ENCODE data around the gene DRAP1.

Gene DRAP1

DNA sequence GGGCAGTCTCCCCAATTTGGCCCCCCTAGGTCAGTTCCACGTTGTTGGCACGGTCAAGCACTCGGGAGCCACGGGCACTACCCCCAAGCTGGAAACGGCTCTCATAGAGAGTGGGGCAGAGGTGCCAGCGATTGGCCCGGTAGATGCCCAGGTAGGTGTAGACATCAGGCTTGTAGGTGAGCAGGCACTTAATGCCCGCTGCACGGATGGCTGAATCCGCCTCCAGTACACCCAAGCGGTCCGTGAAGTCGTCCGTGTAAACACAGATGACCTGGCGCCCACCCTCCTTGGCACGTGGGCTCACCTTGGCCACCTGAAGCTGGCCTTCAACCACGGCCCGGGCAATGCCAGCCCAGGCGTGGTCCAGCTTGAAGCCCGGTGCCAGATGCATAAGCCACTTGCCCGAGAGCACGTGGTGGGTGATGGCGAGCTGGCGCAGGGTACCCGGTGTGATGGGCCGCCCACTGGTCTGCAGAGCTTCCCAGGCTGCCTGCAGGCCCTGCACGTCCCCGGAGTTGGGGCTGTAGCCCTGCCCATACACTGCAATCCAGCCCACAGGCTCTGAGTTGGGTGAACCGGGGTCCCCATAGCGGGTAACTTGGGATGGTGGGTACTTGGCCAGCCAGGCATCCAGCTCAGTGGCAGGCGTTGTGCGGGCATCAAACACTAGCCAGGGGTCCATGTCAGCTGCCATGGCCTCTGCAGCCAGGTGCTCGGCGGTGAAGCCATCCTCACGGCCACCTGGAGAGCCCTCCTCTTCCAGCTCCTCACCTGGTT lies 1.6 kb upstream of the DRAP1 start:
- peaks cover 37% of the 10 kb centered on the region; the same call in 1 of the 2 replicates for H4K20me1 ChIP-seq
- H3K27ac ChIP-seq: peak overlapping the region; percentile 95
- peak overlapping the region; percentile 96 for H3K4me2 ChIP-seq
- no peak for TF ChIP-seq Cebpa-rat (IDR thresholded peaks at IDR 0.05)
- H3K4me3 ChIP-seq: peak overlapping the region; percentile 96
- H3K9me3 ChIP-seq: no peaks in the 10 kb centered on the region
- peaks cover 22% of the 10 kb centered on the region for H3K36me3 ChIP-seq
- H3K9ac ChIP-seq: peak overlapping the region; percentile 98
- no peaks in the 10 kb centered on the region for H3K27me3 ChIP-seq
- peaks cover 59% of the 10 kb centered on the region for H3K4me1 ChIP-seq

DNA sequence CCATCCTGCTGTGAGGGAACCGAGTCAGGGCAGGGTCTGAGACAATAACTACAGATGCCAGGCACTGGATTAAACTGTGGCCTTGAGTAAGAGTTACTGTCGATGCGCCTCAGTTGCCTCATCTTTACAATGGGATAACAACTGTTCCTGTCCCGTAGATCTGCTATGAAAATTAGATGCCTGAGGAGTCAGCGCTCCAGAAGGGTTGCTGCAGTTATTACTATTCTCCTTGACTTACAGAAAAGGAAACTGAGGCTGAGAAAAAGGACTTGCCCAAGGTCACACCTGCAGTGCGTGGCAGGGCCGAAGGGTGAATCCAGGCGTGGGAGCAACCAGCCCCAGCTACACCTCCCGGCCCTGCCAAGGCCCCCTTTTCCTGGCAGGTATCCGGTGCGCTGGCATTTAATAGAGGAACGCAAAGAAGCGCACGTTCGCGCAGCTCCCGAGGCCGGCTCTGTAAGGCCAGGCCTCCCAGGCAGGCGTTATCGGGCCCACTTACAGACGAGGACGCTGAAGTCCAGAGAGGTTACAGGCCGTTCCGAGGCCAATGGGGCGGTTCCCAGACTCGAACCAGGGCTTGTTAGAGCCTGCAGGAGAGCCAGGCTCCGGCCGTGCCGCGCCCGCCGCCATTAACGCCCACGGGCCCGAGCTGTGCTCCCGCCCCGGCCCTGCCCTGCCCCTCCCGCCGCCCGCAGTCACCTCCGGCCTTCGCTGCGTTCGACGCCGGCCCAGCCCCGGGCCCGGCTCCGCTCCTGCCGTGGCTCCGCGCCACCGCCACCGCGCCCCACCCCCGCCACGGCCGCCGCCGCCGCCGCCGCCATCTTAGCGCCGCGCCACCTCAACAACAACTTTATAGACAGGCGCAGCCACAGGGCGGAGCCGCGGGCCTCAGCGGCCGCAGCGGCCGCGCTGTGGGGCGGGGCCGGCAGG lies 750 bp upstream of the DRAP1 start, which contains the start of gene C11orf68:
C11orf68 (minus strand) TSS at position 852 of the 930 bp plus-strand sequence; CDS start at position 821, 31 bp downstream.
- Histone ChIP-seq H3K4me3 (peak within 1 kb of the TSS; percentile 96), H3K36me3 (peaks cover 29% of the 10 kb centered on the region), H3K9me3 (no peaks in the 10 kb centered on the region), H3K4me1 (peaks cover 54% of the 10 kb centered on the region), H3K4me2 (peak within 1 kb of the TSS; percentile 96), H4K20me1 (peaks cover 37% of the 10 kb centered on the region; the same call in 1 of the 2 replicates), H3K27ac (peak within 1 kb of the TSS; percentile 95), H3K9ac (peak within 1 kb of the TSS; percentile 98), H3K27me3 (no peaks in the 10 kb centered on the region)
- no peak for TF ChIP-seq Cebpa-rat (IDR thresholded peaks at IDR 0.05)

DNA sequence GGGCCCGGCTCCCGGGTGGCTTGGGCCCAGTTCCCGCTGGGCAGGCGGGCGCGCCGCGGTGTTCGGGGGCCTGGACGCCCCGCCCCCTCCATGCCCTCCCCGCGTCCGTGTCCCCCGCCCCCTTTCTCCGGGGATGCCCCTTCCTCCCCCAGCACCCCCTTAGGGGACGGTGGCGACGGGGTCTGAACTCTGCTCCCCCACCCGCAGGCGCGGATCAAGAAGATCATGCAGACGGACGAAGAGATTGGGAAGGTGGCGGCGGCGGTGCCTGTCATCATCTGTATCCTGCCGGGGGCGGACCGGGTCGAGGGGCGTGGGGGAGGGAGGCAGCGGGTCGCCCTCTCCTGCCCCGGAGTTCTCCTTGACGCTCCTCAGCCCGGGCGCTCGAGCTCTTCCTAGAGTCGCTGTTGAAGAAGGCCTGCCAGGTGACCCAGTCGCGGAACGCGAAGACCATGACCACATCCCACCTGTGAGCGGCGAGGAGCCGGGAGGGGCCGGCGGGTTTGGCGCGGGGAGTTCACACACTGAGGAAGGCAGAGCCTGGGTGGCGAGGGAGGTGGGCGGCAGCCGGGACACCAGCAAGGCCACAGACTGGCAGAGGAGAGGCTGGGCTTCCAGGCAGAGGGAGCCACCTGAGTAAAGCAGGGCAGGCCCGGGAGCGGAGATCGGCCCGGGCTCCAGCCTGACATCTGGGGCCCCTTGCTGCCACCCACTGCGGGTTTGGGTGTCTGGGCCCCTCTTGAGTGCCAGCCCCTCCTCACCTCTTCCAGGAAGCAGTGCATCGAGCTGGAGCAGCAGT lies 546 bp downstream of the DRAP1 start:
- TF ChIP-seq Cebpa-rat (IDR thresholded peaks at IDR 0.05): no peak
- Histone ChIP-seq H3K9ac (peak overlapping the region; percentile 86), H4K20me1 (peaks cover 37% of the 10 kb centered on the region; the same call in 1 of the 2 replicates), H3K27ac (peak overlapping the region; percentile 65), H3K4me1 (peaks cover 49% of the 10 kb centered on the region), H3K4me3 (peak overlapping the region; percentile 84), H3K4me2 (peak overlapping the region; percentile 94), H3K9me3 (no peaks in the 10 kb centered on the region), H3K27me3 (no peaks in the 10 kb centered on the region), H3K36me3 (peaks cover 36% of the 10 kb centered on the region)

DNA sequence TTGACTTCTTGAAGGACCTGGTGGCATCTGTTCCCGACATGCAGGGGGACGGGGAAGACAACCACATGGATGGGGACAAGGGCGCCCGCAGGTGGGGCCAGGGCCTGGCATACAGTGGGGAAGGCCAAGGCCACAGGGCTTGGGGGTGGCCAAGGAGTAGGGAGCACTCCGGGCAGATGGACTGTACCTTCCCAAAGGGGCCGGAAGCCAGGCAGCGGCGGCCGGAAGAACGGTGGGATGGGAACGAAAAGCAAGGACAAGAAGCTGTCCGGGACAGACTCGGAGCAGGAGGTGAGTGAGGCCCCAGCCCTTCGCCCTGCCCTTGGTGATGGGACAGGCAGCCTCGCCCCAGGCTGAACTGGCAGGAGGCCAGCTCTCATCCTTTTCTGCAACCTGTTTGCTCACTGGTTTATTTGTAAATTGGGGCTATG lies 1.2 kb downstream of the DRAP1 start:
- Histone ChIP-seq H3K27ac (peak overlapping the region; percentile 65), H3K9ac (peak overlapping the region; percentile 86), H3K36me3 (peaks cover 38% of the 10 kb centered on the region), H3K9me3 (no peaks in the 10 kb centered on the region), H3K4me1 (peaks cover 43% of the 10 kb centered on the region), H4K20me1 (peaks cover 32% of the 10 kb centered on the region; the same call in 1 of the 2 replicates), H3K4me2 (peak overlapping the region; percentile 94), H3K27me3 (no peaks in the 10 kb centered on the region), H3K4me3 (peak overlapping the region; percentile 84)
- no peak for TF ChIP-seq Cebpa-rat (IDR thresholded peaks at IDR 0.05)

DNA sequence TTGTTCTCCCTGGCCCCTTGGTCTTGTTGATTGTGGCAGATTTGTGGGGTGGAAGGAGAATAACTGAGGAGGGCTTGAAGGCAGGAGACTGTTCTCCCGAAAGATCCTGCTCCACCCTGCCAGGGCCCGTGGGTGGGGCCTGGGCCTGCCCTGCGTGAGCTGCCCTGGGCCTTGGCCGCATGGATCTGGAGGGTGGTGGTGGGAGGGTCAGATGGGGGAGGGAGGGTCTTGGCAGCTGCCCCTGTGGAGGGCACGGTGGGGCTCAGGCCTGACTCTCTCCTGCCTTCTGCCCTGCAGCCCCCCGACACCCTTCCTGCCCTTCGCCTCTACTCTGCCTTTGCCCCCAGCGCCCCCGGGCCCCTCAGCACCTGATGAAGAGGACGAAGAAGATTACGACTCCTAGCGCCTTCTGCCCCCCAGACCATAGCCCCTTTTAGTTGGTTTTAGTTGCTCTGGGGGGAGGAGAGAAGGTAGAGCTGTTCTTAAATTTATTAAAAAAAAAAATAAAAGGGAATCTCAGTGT lies 1.9 kb downstream of the DRAP1 start:
- peaks cover 25% of the 10 kb centered on the region; the same call in 1 of the 2 replicates for H4K20me1 ChIP-seq
- H3K9ac ChIP-seq: peak overlapping the region; percentile 45; the same call in 1 of the 2 replicates
- peak overlapping the region; percentile 94 for H3K4me2 ChIP-seq
- H3K4me3 ChIP-seq: peak overlapping the region; percentile 84; the same call in 1 of the 2 replicates
- no peaks in the 10 kb centered on the region for H3K9me3 ChIP-seq
- peak overlapping the region; percentile 9; the same call in 1 of the 2 replicates for H3K27ac ChIP-seq
- H3K36me3 ChIP-seq: peaks cover 38% of the 10 kb centered on the region
- H3K4me1 ChIP-seq: peaks cover 36% of the 10 kb centered on the region
- TF ChIP-seq Cebpa-rat (IDR thresholded peaks at IDR 0.05): no peak
- H3K27me3 ChIP-seq: no peaks in the 10 kb centered on the region

DNA sequence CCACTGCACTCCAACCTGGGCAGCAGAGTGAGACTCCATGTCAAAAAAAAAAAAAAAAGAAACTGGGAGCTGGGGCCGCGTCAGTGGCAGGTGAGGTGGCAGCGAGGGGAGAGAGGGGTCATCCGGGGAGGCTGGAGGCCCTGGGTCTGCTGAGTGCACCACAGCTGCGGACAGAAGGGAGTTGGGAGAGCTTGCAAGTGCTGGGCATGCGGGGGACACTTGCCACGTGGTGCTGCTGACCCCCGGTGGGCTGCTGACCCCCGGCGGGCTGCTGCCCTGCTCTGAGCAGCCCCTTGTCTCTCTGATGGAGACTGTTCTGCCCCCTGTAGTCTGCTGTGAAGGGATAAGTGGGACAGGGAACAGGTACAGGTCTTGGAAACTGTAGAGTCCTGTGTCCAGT lies 2.6 kb downstream of the DRAP1 start:
- H3K9ac ChIP-seq: 0 out of 2 replicates have a peak overlapping the region, but pooled peaks have one; percentile 6
- no peak for TF ChIP-seq Cebpa-rat (IDR thresholded peaks at IDR 0.05)
- H3K27ac ChIP-seq: no peak overlapping the region
- no peaks in the 10 kb centered on the region for H3K9me3 ChIP-seq
- H3K4me2 ChIP-seq: no peak overlapping the region
- no peak overlapping the region for H3K4me3 ChIP-seq
- H3K27me3 ChIP-seq: no peaks in the 10 kb centered on the region
- peaks cover 30% of the 10 kb centered on the region for H3K4me1 ChIP-seq
- peaks cover 38% of the 10 kb centered on the region for H3K36me3 ChIP-seq
- H4K20me1 ChIP-seq: peaks cover 17% of the 10 kb centered on the region; the same call in 1 of the 2 replicates

DNA sequence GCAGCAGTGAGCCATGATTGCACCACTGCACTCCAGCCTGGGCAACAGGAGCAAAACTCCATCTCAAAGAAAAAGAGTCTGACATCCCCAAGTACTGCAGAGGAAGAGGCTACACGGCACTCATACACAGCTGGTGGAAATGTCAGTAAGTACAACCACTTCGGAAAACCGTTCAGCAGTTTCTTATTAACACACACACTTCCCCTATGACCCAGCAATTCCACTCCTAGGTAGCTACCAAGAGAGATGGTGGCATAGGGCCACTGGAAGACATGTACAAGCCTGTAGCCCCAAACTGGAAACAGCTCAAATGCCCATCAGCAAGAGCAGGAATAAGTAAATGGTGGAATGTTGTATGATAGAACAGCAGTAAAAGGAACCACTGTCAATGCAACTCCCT lies 3.3 kb downstream of the DRAP1 start:
- Histone ChIP-seq H3K9me3 (no peaks in the 10 kb centered on the region), H3K9ac (no peak overlapping the region), H3K4me2 (no peak overlapping the region), H3K27me3 (no peaks in the 10 kb centered on the region), H3K4me1 (peaks cover 30% of the 10 kb centered on the region), H3K4me3 (no peak overlapping the region), H4K20me1 (peaks cover 10% of the 10 kb centered on the region; the same call in 1 of the 2 replicates), H3K36me3 (peaks cover 33% of the 10 kb centered on the region), H3K27ac (no peak overlapping the region)
- TF ChIP-seq Cebpa-rat (IDR thresholded peaks at IDR 0.05): no peak

DNA sequence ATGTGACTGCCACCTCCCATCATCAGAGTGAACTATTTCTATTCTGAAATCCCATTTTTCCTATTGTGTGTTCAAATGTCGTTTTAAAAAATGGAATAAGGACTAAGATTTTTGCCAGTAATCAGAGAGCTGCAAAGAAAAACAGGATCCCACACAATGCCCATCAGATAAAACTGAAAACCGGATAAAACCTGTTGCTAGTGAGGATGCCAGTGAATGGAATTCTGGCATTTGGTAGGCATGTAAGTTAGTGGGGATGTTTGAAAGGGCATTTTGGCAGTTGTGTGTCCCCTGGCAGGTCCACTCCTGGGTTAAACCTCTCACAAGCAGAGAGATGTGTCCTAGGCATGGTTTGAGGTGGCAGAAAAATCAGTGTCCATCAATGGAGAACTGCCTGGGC lies 6.2 kb downstream of the DRAP1 start:
- H3K4me2 ChIP-seq: no peak overlapping the region
- H3K9me3 ChIP-seq: no peaks in the 10 kb centered on the region
- no peaks in the 10 kb centered on the region for H3K27me3 ChIP-seq
- H3K4me1 ChIP-seq: peaks cover 38% of the 10 kb centered on the region
- TF ChIP-seq Cebpa-rat (IDR thresholded peaks at IDR 0.05): no peak
- no peak overlapping the region for H3K9ac ChIP-seq
- peaks cover 1% of the 10 kb centered on the region; the same call in 1 of the 2 replicates for H4K20me1 ChIP-seq
- H3K4me3 ChIP-seq: no peak overlapping the region
- no peak overlapping the region for H3K27ac ChIP-seq
- H3K36me3 ChIP-seq: peaks cover 33% of the 10 kb centered on the region
